Gastrocnemius medialis (tissue), 4 donors: Measurements from ENCODE around the gene ZFP2. TPM values are rescaled to one million over a fixed set of nuclear protein-coding genes. Genes with fewer than 3 reads are reported as not detected.
A peak's percentile ranks its signal among the peaks of the same experiment; 100 is the strongest.
"Not testable (repeated sequence)": the region's sequence is repeated elsewhere in the genome, so short reads cannot be mapped to it uniquely, and the experiment has no call there.

Experiments
- ATAC-seq, 2 donors: fragments of 150-250 bp; one replicate each; pipeline ENCODE4 v1.9.1; 2016
- DNase-seq, 2 donors: peaks; one replicate each; pipeline ENCODE4 v3.0.0-alpha.2; 2019
- H3K27ac ChIP-seq, 4 donors: fragments of 200-600 bp; sonication (generic); 1 replicate in 1 of 4; 2 replicates in 3 of 4; pipeline ENCODE4 v1.5.1; 2016 to 2018; ENCODE audit warnings: mild to moderate bottlenecking in 2 of 4, moderate library complexity in 1 of 4
- H3K27me3 ChIP-seq, 3 donors: fragments of 200-600 bp; sonication (generic) in 2 of 3; 1 replicate in 1 of 3; 2 replicates in 2 of 3; pipeline versions ENCODE4 v1.5.1 to v1.6.0; 2016 to 2019; ENCODE audit warnings: mild to moderate bottlenecking in 1 of 3, moderate library complexity in 1 of 3
- H3K36me3 ChIP-seq, 2 donors: fragments of 200-600 bp; sonication (generic) in 1 of 2; one replicate each; pipeline ENCODE4 v1.5.1; 2017 to 2018
- H3K4me1 ChIP-seq, 2 donors: fragments of 200-600 bp; sonication (generic) in 1 of 2; one replicate each; pipeline ENCODE4 v1.5.1; 2016 to 2017; ENCODE audit warnings: mild to moderate bottlenecking in 2 of 2
- H3K4me3 ChIP-seq, 4 donors: fragments of 200-600 bp; sonication (generic) in 3 of 4; 1 replicate in 1 of 4; 2 replicates in 3 of 4; pipeline ENCODE4 v1.5.1; 2016 to 2019; ENCODE audit warnings: mild to moderate bottlenecking in 2 of 4
- H3K9me3 ChIP-seq, 3 donors: fragments of 200-600 bp; sonication (generic) in 2 of 3; 1 replicate in 1 of 3; 2 replicates in 2 of 3; pipeline ENCODE4 v1.5.1; 2016 to 2019
- POLR2A ChIP-seq, 2 donors: fragments of 450-650 bp; IDR thresholded peaks; one replicate each; pipeline ENCODE4 v1.6.1; 2017; ENCODE audit warnings: antibody characterized with exemption in 2 of 2, mild to moderate bottlenecking in 2 of 2, moderate library complexity in 2 of 2
- in situ Hi-C, 4 donors: fragments of 200-750 bp; cut with MboI; loops; one replicate each; pipeline versions ENCODE4 v1.15.0 to v1.8.0; 2017; ENCODE audit warnings: low sequenced_read_pairs in 4 of 4
- intact Hi-C: fragments of 100-400 bp; cut with DNase I; formaldehyde crosslinking; loops from one replicate; pipeline ENCODE4 v1.15.1; 2023; ENCODE audit warnings: low total_unique reads
- total RNA-seq, 4 donors: library from RNA; depleted of rRNA; stranded (reverse); fragments of >200 nt; gene quantifications; one replicate each; pipeline versions ENCODE4 v1.1.0 to v1.2.3, GENCODE V29; 2016
- TF ChIP-seq, protein P1 (sequence below), 5 experiments: fragments of 450-650 bp in 3 of 5; fragments of 200-600 bp in 2 of 5; sonication (generic) in 2 of 5; IDR thresholded peaks in 4 of 5; conservative IDR thresholded peaks in 1 of 5; 1 replicate in 4 of 5; 2 replicates in 1 of 5; pipeline ENCODE4 v1.5.1; 2016 to 2019; ENCODE audit warnings: antibody characterized with exemption in 5 of 5, mild to moderate bottlenecking in 3 of 5, moderate library complexity in 3 of 5

Gene ZFP2
- total RNA-seq, 4 donors from 2014 or later = 0.71 to 2.1 (median 1.5) TPM

DNA sequence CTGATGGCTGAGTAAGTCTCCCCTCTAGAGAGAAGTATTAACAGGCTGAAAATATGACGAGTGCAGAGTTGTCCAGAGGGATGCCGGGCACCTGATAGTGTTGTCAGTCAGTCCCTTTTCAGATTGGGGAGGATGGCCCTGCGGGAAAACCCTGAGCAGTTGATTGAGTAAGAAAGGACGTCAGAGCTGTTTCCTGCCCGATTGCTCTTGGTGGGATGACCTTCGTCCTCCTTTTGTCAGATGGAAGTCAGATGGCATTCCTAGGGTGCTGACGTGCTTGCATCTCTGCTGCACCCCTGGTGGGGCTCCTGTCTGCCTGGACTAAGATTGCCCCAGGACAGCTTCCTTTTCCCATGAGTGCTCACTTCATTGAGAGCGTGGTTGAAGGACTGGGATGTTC is 26.1 kb upstream of the ZFP2 start:
- Histone ChIP-seq H3K4me1 (no peaks in the 10 kb centered on the region), H3K9me3 (peaks cover 0 to 6% (median 4%) of the 10 kb centered on the region in 3 donors), H3K36me3 (peaks cover 3 to 94% of the 10 kb centered on the region in 2 donors), H3K27ac (no peak overlapping the region), H3K4me3 (no peak overlapping the region), H3K27me3 (no peaks in the 10 kb centered on the region)
- intact Hi-C loops = loop anchor here (10.0 kb wide), 1 partner anchor 245 kb away; the partner anchor contains the start of gene CLK4
- ATAC-seq (no peak), DNase-seq (no peak)
- in situ Hi-C loops = loop anchor here in 1 of 4 donors (25.0 kb wide), 1 partner anchor 607 kb away; no protein-coding TSS in a partner anchor
- no peak for TF ChIP-seq POLR2A (IDR thresholded peaks at IDR 0.05)
- TF ChIP-seq, protein P1, sequence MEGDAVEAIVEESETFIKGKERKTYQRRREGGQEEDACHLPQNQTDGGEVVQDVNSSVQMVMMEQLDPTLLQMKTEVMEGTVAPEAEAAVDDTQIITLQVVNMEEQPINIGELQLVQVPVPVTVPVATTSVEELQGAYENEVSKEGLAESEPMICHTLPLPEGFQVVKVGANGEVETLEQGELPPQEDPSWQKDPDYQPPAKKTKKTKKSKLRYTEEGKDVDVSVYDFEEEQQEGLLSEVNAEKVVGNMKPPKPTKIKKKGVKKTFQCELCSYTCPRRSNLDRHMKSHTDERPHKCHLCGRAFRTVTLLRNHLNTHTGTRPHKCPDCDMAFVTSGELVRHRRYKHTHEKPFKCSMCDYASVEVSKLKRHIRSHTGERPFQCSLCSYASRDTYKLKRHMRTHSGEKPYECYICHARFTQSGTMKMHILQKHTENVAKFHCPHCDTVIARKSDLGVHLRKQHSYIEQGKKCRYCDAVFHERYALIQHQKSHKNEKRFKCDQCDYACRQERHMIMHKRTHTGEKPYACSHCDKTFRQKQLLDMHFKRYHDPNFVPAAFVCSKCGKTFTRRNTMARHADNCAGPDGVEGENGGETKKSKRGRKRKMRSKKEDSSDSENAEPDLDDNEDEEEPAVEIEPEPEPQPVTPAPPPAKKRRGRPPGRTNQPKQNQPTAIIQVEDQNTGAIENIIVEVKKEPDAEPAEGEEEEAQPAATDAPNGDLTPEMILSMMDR (IDR thresholded peaks at IDR 0.05 in 4 of 5, conservative IDR thresholded peaks at IDR 0.05 in 1 of 5) = no peak

DNA sequence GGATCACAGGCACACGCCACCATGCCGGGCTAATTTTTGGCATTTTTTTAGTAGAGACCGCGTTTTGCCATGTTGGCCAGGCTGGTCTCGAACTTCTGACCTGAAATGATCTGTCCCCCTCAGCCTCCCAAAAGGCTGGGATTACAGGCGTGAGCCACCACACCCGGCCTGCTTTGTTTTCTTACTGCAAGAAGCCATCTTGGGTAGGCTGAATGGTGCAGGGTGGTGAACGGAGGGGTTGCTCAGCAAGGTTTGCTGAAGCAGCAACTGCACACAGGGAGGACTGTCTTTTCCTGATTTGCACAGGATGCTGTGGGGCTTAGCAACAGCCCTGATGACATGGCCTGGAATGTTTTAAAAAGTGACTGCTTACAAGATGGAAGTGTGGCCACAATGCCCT is 25.3 kb upstream of the ZFP2 start:
- in situ Hi-C loops = loop anchor here in 1 of 4 donors (25.0 kb wide), 1 partner anchor 608 kb away; no protein-coding TSS in a partner anchor
- no peak for ATAC-seq
- intact Hi-C loops = no loop called here
- H3K4me3 ChIP-seq = no peak overlapping the region
- TF ChIP-seq POLR2A (IDR thresholded peaks at IDR 0.05) = no peak
- TF ChIP-seq, protein P1 (IDR thresholded peaks at IDR 0.05 in 4 of 5, conservative IDR thresholded peaks at IDR 0.05 in 1 of 5) = no peak
- peaks cover 0 to 6% (median 4%) of the 10 kb centered on the region in 3 donors for H3K9me3 ChIP-seq
- no peaks in the 10 kb centered on the region for H3K4me1 ChIP-seq
- H3K36me3 ChIP-seq = peaks cover 3 to 96% of the 10 kb centered on the region in 2 donors
- no peak overlapping the region for H3K27ac ChIP-seq
- H3K27me3 ChIP-seq = no peaks in the 10 kb centered on the region
- DNase-seq = no peak

DNA sequence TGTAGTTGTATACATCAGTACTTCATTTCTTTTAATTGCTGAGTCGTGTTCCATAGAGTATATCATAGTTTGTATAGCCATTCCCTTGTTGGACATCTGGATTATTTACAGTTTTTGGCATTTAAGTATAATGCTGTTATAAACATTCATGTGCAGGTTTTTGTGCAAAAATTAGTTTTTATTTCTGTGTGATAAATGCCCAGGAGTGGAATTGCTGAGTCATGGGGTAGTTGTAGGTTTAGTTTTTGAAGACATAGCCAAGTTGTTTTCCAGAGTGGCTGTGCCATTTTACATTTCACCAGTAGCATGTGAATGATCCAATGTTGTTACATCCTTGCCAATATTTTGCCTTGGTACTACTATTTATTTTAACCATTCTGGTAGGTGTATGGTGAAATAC is 23.4 kb upstream of the ZFP2 start:
- Histone ChIP-seq H3K27ac (no peak overlapping the region), H3K9me3 (peaks cover 0 to 18% (median 10%) of the 10 kb centered on the region in 3 donors), H3K4me3 (no peak overlapping the region), H3K27me3 (no peaks in the 10 kb centered on the region), H3K36me3 (peaks cover 0 to 95% of the 10 kb centered on the region in 2 donors), H3K4me1 (no peaks in the 10 kb centered on the region)
- TF ChIP-seq, protein P1 (IDR thresholded peaks at IDR 0.05 in 4 of 5, conservative IDR thresholded peaks at IDR 0.05 in 1 of 5) = no peak
- TF ChIP-seq POLR2A (IDR thresholded peaks at IDR 0.05) = no peak
- ATAC-seq (no peak), DNase-seq (no peak)
- intact Hi-C loops = no loop called here
- in situ Hi-C loops = loop anchor here in 1 of 4 donors (25.0 kb wide), 1 partner anchor 610 kb away; no protein-coding TSS in a partner anchor

DNA sequence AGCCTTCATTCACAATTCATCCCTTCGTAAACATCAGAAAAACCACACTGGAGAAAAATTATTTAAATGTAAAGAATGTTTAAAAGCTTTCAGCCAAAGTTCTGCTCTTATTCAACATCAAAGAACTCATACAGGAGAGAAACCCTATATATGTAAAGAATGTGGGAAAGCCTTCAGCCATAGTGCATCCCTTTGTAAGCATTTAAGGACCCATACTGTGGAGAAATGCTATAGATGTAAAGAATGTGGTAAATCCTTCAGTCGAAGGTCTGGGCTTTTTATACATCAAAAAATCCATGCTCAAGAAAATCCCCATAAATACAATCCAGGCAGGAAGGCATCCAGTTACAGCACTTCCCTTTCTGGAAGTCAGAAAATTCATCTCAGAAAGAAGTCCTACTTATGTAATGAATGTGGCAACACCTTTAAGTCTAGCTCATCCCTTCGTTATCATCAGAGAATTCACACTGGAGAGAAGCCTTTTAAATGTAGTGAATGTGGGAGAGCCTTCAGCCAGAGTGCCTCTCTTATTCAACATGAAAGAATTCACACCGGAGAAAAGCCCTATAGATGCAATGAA is 12.5 kb upstream of the ZFP2 start:
- intact Hi-C loops, H3K27me3 ChIP-seq, ATAC-seq, H3K27ac ChIP-seq, in situ Hi-C loops, DNase-seq, H3K4me1 ChIP-seq: not testable (repeated sequence)
- peak overlapping the region in 1 of 4 donors; percentile 38 for H3K4me3 ChIP-seq
- H3K36me3 ChIP-seq = peaks cover 10 to 93% of the 10 kb centered on the region in 2 donors
- peaks cover 6 to 56% (median 33%) of the 10 kb centered on the region in 3 donors for H3K9me3 ChIP-seq

DNA sequence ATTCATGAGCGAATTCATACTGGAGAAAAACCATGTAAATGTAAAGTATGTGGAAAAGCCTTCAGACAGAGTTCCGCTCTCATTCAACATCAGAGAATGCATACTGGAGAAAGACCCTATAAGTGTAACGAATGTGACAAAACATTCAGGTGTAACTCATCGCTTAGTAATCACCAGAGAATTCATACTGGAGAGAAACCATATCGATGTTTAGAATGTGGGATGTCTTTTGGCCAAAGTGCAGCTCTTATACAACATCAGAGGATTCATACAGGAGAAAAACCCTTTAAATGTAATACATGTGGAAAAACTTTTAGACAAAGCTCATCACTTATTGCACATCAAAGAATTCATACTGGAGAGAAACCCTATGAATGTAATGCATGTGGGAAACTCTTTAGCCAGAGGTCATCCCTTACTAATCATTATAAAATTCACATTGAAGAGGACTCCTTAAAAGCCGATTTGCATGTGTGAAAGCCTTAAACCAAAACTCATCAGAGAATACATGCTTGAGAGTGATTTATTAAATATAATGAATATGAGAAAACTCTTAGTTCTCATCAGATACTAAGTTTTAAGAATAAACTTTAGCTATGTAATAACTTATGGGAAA is 11.8 kb upstream of the ZFP2 start:
- ATAC-seq (no peak), DNase-seq (no peak)
- peaks cover 10 to 99% of the 10 kb centered on the region in 2 donors for H3K36me3 ChIP-seq
- no peaks in the 10 kb centered on the region for H3K27me3 ChIP-seq
- peaks cover 6 to 62% (median 33%) of the 10 kb centered on the region in 3 donors for H3K9me3 ChIP-seq
- TF ChIP-seq POLR2A (IDR thresholded peaks at IDR 0.05) = no peak
- TF ChIP-seq, protein P1 (IDR thresholded peaks at IDR 0.05 in 4 of 5, conservative IDR thresholded peaks at IDR 0.05 in 1 of 5) = no peak
- peak overlapping the region in 2 of 4 donors; percentile 5 to 21 for H3K4me3 ChIP-seq
- no peaks in the 10 kb centered on the region for H3K4me1 ChIP-seq
- H3K27ac ChIP-seq = no peak overlapping the region
- in situ Hi-C loops = no loop called here
- intact Hi-C loops = no loop called here
